ENCODE results near the gene NRIP2.

Gene NRIP2

GRCh38 chr12:2858334-2858733 lies 23.5 kb upstream of the NRIP2 start:
- TF ChIP-seq JUND (IDR thresholded peaks at IDR 0.05; ENCODE audit: low read depth) = no peak
- DNase-seq (ENCODE audit: low read depth in 1 of 2, low spot score in 1 of 2) = no peak
- in situ Hi-C loops (cut with HindIII; ENCODE audit: low pct_unique_long_range_greater_than_20kb, low sequenced_read_pairs) = no loop called here

DNA sequence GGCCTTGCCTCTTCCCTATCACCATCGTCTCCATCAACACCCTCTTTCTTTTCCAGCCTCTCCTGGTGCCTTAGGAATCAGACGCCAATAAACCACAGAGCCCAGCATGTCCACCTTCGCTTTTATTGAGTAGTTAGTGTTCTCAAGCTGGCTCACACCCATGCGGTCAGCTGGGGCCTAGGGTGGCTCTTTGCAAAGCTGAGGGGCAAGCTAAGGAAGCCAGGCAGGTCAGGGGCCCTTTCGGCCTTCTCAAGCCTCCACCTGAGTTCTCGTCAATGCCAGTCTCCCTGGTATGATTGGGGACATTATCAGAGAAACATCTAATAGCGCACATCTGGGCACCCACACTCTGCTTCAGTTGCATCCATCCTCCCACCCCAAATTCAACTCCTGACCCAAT lies 22.7 kb upstream of the NRIP2 start:
- in situ Hi-C loops (cut with HindIII; ENCODE audit: low pct_unique_long_range_greater_than_20kb, low sequenced_read_pairs) = no loop called here
- no peak for TF ChIP-seq JUND (IDR thresholded peaks at IDR 0.05; ENCODE audit: low read depth)
- DNase-seq (ENCODE audit: low read depth in 1 of 2, low spot score in 1 of 2) = no peak

DNA sequence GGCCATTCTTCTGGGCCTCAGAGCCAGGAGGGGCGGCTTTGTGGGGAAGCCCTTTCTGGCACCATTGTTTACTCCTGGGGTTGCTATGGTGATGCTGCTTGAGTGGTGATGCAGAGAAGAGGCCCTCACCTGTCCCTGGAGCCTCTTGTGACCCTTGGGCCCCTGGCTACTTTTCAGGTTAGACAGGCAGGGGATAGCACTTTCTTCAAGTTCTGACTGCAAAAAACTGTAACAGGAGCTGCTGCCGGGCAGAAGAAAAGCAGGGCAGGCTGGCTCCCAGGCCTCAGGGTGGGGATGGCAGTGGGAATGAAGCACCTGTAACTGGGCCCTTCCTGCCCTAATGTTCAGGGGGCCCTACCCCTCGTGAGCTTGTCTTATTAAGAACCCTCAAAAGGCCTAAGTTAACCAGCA lies 22.2 kb upstream of the NRIP2 start, which contains the start of gene TEX52:
Gene TEX52 (minus strand): TSS at position 19 of the 411 bp plus-strand sequence. CDS start 13 bp downstream, at position 6.
- DNase-seq (ENCODE audit: low read depth in 1 of 2, low spot score in 1 of 2) = no peak
- no peak for TF ChIP-seq JUND (IDR thresholded peaks at IDR 0.05; ENCODE audit: low read depth)
- in situ Hi-C loops (cut with HindIII; ENCODE audit: low pct_unique_long_range_greater_than_20kb, low sequenced_read_pairs) = no loop called here

GRCh38 chr12:2856051-2856450 lies 21.2 kb upstream of the NRIP2 start:
- no peak for DNase-seq (ENCODE audit: low read depth in 1 of 2, low spot score in 1 of 2)
- in situ Hi-C loops (cut with HindIII; ENCODE audit: low pct_unique_long_range_greater_than_20kb, low sequenced_read_pairs) = no loop called here
- no peak for TF ChIP-seq JUND (IDR thresholded peaks at IDR 0.05; ENCODE audit: low read depth)

DNA sequence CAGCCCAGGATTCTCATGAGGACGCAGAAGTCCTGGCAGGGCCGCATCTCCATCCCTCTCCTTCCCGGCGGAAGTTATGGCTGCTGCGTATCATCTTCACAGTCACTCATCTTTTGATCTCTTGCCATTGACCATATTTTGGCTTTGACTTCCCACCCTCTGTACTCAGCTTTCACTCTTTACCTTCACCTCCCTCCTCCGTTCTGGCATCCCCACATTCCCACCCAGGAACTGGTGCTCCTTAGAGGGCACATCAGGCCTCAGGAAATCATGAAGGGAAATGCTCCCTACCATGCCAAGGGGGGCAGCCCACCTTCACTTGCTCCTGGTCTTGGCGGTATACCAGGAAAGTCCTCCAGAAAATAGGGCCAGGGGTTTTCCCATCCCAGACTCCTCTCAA lies 20.7 kb upstream of the NRIP2 start:
- TF ChIP-seq JUND (IDR thresholded peaks at IDR 0.05; ENCODE audit: low read depth) = no peak
- no peak for DNase-seq (ENCODE audit: low read depth in 1 of 2, low spot score in 1 of 2)
- in situ Hi-C loops (cut with HindIII; ENCODE audit: low pct_unique_long_range_greater_than_20kb, low sequenced_read_pairs) = no loop called here

GRCh38 chr12:2854669-2855453 lies 20.0 kb upstream of the NRIP2 start:
- in situ Hi-C loops (cut with HindIII; ENCODE audit: low pct_unique_long_range_greater_than_20kb, low sequenced_read_pairs) = no loop called here
- DNase-seq (ENCODE audit: low read depth in 1 of 2, low spot score in 1 of 2) = no peak
- no peak for TF ChIP-seq JUND (IDR thresholded peaks at IDR 0.05; ENCODE audit: low read depth)

- TF ChIP-seq JUND (IDR thresholded peaks at IDR 0.05; ENCODE audit: low read depth) = no peak
- in situ Hi-C loops (cut with HindIII; ENCODE audit: low pct_unique_long_range_greater_than_20kb, low sequenced_read_pairs) = no loop called here
- DNase-seq (ENCODE audit: low read depth in 1 of 2, low spot score in 1 of 2) = peak; percentile 69 to 72
Observed at GRCh38 chr12:2853626-2854025, 18.8 kb upstream of the NRIP2 start.

GRCh38 chr12:2851931-2852330 lies 17.1 kb upstream of the NRIP2 start:
- DNase-seq (ENCODE audit: low read depth in 1 of 2, low spot score in 1 of 2) = no peak
- no peak for TF ChIP-seq JUND (IDR thresholded peaks at IDR 0.05; ENCODE audit: low read depth)
- in situ Hi-C loops (cut with HindIII; ENCODE audit: low pct_unique_long_range_greater_than_20kb, low sequenced_read_pairs) = no loop called here

DNA sequence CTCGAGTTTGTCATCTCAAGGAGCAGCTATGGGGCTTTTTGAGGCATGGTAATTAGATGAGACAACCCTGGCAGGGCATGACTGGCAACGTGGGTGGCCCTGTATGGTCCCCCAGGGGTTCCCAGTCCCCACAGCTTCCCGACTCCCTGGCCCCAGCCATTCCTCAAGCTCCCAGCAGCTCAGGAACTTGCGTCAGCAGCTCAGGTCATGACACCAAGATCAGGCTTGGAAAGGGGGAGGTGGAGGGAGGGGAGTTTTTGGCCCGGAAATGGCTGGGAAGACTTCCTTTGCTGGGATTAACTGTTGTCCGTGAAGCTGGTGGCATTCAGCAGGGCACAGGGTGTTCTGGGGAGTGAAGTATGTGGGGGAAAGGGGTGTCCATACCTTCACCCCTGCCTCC lies 10.4 kb upstream of the NRIP2 start:
- no peak for TF ChIP-seq JUND (IDR thresholded peaks at IDR 0.05; ENCODE audit: low read depth)
- in situ Hi-C loops (cut with HindIII; ENCODE audit: low pct_unique_long_range_greater_than_20kb, low sequenced_read_pairs) = no loop called here
- no peak for DNase-seq (ENCODE audit: low read depth in 1 of 2, low spot score in 1 of 2)

- DNase-seq (ENCODE audit: low read depth in 1 of 2, low spot score in 1 of 2) = peak in 1 of 2 experiments; percentile 41
- TF ChIP-seq JUND (IDR thresholded peaks at IDR 0.05; ENCODE audit: low read depth) = no peak
- in situ Hi-C loops (cut with HindIII; ENCODE audit: low pct_unique_long_range_greater_than_20kb, low sequenced_read_pairs) = no loop called here
Observed at GRCh38 chr12:2844786-2845185, 10.0 kb upstream of the NRIP2 start.

DNA sequence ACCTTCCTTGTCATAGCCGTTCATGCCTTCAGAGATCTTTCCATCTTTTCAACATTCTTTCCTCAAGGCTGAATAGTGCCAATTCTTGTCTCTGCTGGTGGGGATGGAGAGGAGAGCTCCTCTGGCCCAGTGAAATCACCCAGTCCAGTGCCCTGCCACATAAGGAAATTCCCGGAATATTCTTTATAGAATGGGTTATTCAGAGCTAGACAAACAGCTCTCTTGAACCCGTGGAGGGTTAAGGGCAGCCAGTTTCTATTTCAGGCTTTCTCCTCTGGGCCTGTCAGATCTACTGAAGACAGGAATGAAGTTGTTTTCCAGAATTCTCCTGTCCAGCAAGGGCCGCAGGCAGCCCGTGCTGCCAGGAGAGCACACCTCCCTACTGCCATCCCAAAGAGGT lies 8.1 kb upstream of the NRIP2 start:
- in situ Hi-C loops (cut with HindIII; ENCODE audit: low pct_unique_long_range_greater_than_20kb, low sequenced_read_pairs) = no loop called here
- no peak for DNase-seq (ENCODE audit: low read depth in 1 of 2, low spot score in 1 of 2)

DNA sequence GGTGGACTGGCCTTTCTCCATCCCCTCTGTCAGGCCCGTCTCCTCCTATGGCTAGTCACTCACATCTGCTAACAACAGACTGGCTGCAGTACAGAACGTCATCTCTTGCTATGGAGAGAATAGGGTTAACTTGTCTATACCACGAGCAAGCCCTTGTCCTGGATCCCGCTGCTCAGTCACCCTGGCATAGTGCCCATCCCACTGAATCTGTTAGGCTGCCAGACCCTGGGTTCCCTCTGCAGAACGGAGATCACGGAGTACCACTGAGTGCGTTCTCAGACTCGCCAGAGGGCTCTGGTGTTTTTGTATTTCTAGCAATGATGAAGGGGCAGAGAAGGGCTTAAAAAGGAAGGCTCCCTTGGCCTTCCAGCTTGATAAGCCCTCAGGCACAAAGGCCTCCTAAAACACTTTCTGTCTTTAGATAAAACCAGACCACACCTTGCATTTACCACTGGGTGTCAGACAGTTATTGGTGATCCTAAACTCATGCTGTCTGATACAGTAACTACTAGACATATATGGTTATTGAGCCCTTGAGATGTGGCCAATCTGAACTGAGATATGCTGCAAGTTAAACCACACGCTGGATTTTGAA lies 6.3 kb upstream of the NRIP2 start:
- in situ Hi-C loops (cut with HindIII; ENCODE audit: low pct_unique_long_range_greater_than_20kb, low sequenced_read_pairs) = no loop called here
- TF ChIP-seq JUND (IDR thresholded peaks at IDR 0.05; ENCODE audit: low read depth) = no peak
- no peak for DNase-seq (ENCODE audit: low read depth in 1 of 2, low spot score in 1 of 2)

More for the DNA sequence above, 8.1 kb upstream of the NRIP2 start:
- TF ChIP-seq JUND (IDR thresholded peaks at IDR 0.05; ENCODE audit: low read depth) = no peak

- TF ChIP-seq JUND (IDR thresholded peaks at IDR 0.05; ENCODE audit: low read depth) = no peak
- no peak for DNase-seq (ENCODE audit: low read depth in 1 of 2, low spot score in 1 of 2)
- in situ Hi-C loops (cut with HindIII; ENCODE audit: low pct_unique_long_range_greater_than_20kb, low sequenced_read_pairs) = no loop called here
Observed at GRCh38 chr12:2836574-2836973, 1.7 kb upstream of the NRIP2 start.

Data from T47D (cell line).